Hematopoietic multipotent progenitor cell treated with erythropoietin and hydrocortisone succinate and interleukin-3 and kit ligand, for 15 days (in vitro differentiated cells): ENCODE data around the gene FOXE3.

Experiments used
- DNase-seq: peaks from one replicate; pipeline ENCODE4 v3.0.0-alpha.2; 2015; ENCODE audit warnings: low spot score

The FOXE3 gene

DNA sequence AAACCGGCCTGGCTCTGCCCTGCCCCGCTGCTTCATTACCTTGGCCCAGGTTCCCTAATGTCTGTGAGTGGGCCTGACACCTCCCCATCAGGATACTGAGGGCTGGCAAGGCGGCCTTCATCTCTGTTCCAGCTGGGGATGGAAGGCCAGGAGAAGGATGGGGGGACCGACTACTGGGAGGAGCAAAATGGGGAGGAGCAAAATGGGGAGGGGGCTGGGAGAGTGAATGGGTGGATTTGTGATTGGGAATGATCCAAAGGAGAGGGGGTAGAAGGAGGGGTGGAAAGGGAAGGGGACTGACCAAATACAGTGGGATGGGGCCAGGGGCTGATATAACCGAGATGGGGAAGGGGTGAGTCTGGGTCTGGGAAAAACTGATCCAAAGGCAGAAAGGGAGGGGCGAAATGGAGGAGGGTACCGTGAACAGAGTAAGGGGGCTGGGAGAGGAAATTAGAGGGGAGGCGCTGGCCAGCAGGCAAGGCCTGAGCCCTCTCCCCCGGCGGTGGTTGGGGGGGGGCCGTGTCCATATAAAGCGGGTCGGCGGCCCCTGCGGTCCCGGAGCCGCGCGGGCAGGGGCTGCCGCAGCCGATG is at the start of gene FOXE3:
FOXE3 (plus strand) TSS at position 558 of the 591 bp plus-strand sequence; CDS start at position 589, 31 bp downstream.
- no peak for DNase-seq

DNA sequence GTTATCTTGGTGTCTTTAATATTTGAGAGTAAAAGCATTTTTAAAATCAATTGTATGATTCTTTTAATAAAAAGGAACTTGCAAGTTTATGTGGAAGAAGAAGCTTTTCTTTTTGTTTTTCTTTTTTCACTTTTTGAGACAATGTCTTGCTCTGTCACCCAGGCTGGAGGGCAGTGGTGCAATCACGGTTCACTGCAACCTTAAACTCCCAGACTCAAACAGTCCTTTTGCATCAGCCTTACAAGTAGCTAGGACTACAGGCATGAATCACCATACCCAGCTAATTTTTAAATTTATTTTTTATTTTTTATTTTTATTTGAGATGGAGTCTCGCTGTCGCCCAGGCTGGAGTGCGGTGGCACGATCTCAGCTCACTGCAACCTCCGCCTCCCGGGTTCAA is 48.4 kb upstream of the FOXE3 start:
- DNase-seq, result no peak

DNA sequence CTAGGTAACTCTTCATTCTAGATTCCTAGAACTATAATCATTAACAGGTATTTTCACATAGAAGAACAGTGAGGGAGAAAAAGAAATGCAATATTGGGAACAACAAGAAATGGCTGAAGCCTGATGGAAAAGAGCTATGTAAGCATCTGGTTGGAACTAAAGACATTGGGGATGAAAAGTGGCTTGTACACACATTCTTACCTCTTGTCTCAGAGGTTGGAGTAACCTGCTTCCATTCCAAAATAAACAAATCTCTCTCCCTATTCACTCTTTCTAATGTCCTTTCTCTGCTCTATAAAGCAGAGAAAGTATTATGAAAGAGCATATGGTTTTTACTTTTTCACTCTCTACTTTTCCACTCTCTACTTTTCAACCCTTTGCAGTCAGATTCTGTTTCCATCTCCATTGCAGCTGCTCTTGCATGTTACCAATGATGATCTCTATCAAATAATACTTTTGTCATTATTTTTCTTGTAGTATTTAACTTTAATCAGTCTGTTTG is 45.0 kb upstream of the FOXE3 start:
- no peak for DNase-seq

DNA sequence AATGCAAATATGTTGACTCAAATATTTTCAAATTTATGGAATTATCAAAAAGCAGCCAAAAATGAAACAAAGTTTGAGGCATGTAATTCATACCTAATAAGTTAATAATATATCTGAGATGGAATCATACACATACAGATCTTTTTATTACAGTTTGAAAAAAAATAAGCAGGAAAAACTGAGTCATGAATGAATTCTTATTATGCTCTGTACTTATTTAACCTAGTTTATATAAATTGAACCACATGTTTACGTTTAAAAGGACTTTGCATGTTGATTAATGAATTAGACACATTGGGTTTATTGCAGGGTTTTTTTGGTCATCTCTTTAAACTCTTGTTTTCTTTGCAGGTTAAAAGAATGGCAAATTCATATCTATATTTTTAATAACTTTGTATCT is 41.6 kb upstream of the FOXE3 start:
- no peak for DNase-seq

DNA sequence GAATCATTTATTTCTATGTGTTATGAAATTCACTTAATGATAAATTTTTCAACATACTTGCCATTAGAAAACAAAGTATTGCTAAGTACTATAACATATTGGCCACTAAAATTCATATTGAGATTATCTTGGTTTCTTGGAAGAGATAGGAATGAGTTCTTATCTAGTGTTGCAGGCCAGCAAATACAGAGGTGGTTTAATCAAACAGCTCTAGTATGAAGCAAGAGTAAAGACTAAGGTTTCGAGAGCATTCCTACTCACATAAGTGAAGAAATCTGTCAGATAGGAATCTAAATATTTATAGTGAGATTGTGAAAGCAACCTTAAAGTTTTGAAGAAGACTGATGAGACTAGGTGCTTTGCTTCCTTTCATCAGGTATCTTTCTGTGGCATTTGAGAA is 37.9 kb upstream of the FOXE3 start:
- DNase-seq, result no peak

DNA sequence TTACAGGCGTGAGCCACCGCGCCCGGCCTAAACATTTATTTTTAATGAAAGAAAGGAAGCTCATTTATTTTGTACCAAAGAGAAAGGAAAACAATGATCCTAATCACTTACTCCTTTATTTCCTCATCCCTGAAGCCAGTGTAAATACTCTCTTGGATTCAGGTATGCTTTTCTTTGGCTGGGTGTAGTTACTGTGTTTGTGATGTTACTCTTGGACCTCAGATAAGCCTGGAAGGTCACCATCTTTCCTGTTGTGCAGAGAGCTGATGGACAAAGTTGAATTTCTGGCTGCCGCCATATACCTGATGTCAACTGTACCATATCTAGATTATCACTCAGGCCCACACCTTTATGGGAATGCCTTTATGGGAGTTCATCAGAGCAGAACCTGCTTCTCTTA is 35.4 kb upstream of the FOXE3 start:
- no peak for DNase-seq

DNA sequence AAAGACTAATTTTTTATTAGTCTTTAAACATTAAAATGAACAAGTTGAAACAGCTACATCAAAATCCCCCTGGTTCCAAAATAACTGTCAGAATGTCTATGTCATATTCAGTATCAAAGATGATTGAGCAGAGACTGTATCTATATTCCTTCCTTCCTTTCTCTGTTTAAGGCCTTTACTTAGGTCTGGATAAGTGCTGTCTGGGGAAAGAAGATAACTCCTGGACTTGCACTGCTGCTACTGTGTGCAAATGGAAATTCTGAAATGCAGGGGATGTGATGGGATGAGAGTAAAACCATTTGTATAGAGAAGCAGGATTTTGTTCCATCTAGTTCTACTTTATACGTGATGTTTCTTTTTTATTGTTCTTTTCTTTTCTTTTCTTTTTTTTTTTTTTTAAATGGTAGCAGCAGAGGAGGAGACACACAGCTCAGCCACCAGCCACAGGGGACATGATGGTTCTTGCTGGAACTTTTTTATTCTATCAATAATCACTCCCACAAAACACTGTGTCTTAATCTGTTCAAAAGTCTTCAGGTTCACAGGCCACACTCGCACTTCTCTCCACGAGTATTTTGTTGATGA is 33.6 kb upstream of the FOXE3 start:
- no peak for DNase-seq

DNA sequence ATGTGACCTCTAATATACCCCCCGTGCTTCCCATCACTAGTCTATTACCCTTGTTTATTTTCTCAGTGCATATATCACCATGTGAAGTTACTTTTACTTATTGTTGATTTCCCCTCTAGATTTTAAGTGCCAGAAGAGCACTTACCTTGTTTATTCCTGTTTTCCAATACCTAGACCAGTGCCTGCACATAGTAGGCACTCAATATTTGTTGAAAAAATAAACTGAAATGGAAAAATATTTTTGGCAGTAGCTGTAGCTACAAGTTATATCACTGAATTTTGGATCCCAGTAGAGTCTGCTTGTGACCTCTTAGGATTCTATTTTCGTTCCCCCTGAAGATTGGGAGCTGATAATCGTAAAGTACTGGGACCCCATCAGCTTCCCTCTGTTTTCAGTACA is 32.0 kb upstream of the FOXE3 start:
- no peak for DNase-seq

DNA sequence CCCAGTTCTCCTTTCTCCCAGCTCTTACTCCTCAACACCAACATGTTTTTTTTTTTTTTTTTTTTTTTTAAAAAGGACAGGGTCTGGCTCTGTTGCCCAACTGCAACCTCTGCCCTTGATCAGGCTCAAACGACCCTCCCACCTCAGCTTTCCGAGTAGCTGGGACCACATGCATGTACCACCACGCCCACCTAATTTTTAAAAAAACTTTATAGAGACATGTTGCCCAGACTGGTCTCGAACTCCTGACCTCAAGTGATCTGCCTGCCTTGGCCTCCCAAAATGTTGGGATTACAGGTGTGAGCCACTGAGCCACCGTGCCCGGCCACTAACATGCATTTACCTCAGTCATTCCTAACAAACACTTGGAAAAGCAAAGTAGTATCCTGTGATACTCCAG is 31.1 kb upstream of the FOXE3 start:
- no peak for DNase-seq

DNA sequence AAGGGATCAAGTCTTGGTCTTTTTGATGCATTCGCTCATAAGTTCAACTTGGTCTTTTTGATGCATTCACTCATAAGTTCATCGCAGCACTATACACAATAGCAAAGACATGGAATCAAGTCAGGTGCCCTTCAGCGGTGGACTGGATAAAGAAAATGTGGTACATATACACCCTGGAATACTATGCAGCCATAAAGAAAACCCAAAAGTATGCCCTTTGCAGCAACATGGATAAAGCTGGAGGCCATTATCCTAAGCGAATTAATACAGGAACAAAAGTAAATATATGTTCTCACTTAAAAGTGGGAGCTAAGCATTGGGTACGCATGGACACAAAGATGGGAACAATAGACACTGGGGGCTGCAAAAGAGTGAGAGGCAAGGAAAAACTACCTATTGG is 29.8 kb upstream of the FOXE3 start:
- no peak for DNase-seq

DNA sequence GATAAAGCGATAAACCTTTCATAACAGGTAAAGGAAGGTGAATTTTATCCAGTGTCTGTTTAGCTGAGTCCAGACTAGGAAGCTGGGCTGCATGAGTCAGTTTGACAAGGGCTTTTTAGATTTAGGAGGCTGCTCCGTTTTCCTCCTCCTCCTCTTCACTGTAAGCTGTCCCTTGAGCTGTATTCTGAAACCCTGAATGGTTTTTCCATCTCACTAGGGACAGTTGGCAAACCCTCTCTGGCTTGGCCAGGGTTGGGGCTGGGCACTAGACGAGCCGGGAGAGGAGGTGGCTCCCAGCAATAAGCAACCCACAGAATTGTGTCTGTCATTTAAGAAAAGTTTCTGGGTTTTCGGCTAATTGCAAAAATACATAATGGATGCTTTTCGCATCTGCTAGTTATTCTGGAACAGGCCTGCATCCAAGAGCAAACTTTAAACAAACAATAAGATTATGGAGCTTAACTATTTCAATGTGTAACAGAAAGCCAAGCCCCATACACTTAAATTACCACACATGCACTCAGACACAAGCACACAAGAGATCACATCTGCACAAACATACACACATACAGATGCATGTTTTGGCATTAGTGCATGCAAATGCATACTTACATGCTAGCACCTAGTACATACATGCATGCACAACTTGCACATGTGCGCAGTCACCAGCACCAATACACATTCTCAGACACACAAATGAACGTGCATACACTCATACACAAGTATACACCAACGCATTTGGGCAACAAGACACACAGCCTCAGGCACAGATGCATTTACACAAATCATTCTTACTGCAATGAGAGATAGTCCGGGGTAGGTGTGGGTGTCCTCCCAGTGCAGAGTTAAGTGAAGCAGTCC is 27.8 kb upstream of the FOXE3 start:
- DNase-seq, result no peak

DNA sequence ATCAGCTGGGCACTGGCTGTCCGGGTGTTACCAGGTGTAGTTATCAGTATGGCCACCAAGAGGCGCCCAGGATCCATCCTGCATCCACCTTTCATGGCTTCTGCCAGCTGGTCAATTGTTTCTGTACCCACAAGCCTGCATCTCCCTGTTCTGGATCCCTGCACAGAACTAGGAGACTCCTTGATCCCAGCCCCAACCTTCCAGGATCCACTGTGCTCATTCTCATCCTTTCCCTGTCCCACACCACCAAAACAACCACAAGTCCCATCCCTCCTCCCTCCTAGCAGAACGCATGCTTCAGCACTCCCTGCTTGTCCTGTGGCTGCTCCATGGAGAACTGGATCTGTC is 27.2 kb upstream of the FOXE3 start:
- DNase-seq, result peak; percentile 27

DNA sequence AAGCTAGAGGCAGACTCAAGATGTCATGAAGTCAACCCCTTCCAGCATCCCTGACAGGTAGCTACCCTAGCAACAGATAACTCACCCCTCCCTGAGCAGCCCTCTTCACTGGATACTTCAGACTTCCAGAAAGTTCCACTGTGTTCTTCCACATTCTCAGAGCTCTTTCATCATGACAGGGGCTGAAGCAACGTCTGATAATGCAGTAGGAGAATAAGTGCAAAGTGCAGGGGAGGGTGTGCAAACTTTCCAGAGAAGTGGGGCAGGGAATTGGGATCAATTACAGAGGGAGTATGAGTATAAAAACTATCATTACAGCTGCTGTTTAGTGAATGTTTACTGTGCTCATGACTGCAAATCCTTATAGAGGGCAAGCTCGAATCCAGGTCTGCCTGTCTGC is 26.4 kb upstream of the FOXE3 start:
- DNase-seq, result no peak

DNA sequence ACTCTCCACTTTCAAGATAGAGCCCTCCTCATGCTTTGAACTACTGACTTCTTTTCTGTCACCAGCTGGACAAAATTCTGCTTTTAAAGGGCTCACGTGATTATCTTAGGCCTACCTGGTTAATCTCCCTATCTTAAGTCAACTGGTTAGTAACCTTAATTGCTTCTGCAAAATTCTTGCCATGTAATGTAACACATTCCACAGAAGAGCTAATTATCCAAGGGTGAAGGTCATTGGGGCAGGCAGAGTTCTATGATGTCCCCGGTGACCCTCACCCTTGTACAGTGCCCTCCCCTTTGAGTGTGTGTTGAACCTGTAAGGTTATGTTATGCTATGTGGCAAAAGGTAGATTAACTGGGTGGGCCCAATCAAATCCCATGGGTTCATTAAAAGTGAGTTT is 25.2 kb upstream of the FOXE3 start:
- DNase-seq, result no peak

DNA sequence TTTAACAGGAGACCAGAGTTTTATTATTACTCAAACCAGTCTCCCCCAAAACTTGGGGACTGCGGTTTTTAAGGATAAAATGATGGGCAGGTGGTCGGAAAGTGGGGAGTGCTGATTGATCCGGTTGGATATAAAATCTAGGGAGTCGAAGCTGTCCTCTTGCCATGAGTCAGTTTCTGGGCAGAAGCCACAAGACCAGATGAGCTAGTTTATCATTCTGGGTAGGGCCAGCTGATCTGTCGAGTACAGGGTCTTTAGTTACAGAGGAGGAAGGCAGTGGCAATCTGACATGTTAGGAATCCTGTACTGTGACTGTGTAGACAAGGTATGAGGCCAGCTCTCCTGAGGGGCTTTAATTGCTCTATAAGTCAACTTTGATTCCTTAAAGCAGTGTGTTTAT is 22.9 kb upstream of the FOXE3 start:
- no peak for DNase-seq

DNA sequence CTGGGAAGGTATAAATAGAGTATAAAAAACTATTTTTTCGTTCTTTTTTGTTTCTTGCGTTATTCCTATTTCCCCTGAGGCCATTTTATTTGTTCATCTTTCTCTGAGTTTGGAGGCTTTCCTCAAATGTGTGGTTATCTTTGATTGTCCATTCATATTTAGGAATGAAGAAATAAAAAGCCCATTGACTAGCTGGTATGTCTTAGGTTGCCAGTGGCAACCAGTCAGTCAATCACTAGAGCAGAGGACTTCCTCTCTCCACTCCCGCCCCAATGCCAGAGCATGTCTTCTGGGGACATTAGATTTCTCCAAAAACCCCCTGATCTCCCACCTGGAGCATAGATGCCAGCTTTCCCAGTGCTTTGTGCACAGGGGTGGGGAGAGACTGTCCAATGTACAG is 20.7 kb upstream of the FOXE3 start:
- no peak for DNase-seq

DNA sequence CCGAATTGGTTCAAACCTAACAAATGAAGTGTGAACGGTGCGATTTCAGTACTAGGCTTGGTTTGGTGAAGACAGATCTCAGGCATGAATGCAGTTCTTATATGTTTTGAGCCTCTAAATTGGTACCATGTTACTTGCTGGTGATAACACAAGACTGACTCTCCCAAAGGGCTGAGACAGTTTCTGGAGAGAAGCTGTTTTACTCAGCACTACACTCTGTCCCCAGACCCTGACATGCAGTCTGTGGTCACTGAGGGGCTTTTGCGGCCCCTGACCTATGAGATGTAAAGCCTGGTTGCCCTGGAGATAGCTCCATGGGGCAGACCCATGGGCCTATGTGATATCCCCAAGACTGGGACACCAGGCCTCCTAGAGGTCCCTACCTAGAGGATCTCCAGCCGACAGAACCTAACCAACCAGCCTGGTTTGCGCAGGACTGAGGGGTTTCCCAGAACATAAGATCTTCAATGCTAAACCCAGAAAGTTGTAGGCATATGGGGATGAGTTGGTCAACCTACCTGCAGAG is 19.4 kb upstream of the FOXE3 start:
- no peak for DNase-seq

DNA sequence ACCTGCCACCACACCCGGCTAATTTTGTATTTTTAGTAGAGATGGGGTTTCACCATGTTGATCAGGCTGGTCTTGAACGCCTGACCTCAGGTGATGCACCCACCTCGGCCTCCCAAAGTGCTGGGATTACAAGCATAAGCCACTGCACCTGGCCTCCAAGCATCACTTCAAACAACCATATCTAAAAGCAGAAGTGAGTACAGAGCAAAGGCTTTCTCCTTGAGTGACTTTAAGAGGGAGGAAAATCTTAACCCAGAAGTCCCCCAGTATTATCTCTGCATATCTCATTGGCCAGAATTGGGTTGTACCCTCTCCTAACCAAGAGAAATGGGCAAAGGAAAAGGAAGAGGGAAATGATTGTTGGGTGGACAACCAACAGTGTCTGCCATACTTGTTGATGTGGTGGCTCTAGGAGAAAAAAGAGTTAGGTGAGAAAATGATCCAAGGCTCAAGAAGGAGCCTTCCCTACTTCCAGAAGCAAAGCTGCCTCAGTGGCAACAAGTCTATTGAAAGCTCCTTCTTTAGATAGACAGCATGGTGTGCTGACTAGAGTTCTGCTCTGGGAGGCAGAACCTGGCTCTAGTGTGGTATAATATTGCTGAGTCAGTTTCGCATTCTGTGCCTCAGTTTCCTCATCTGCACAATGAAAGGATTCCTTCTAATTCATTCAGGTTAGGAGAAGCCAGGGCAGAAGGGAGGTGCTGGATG is 16.8 kb upstream of the FOXE3 start:
- no peak for DNase-seq

DNA sequence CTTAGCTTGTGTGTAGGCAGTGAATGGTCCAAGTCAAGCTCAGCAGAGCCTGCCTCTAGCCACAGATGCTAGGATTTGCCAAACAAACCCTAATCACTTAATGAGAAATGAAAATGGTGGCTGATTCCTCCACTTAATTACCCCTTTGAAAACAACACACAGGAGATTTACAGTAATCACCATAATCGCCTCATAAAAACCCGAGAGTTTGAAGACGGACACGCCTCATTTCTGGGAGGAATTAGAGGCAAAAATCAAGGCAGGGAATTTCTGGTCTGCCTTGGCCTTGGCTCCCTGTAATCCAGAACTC is 16.3 kb upstream of the FOXE3 start:
- DNase-seq, result no peak

DNA sequence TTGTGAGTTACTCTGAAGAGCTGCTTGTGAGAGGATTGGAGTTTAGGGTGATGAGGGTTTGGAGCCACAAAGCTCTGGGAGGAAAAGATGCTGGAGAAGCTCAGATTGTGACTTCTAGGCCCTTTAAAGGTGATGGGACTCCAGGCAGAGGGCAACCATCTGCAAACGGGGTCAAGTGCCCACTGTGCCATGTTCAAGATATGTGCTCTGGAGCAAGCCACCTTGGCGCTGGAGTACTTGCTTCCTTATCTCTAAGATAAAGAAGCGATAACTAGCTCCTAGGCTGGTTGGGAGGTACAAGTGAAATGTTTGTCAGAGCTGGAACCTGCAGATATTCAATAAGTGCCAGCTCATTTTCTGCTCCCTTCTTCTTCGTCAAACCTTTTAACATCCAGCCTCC is 14.3 kb upstream of the FOXE3 start:
- DNase-seq, result no peak

DNA sequence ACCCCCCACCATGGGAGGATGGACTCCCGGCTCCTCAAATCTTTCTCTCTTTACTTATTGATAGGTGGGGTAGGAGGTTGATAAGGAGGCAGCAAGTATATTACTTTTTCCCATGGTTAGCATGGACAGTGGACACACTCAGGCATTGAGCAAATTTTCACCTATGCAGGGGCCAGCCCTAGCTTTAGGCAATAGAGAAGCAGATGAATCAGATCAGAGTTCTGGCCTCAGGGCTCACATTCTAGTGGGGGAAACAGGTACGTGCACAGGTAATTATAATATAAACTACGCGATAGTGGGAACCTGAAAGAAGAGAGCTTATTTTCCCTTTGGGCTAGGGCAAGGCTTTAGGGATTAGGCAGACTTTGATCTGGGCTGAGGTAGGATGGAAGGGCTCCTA is 13.5 kb upstream of the FOXE3 start:
- no peak for DNase-seq

DNA sequence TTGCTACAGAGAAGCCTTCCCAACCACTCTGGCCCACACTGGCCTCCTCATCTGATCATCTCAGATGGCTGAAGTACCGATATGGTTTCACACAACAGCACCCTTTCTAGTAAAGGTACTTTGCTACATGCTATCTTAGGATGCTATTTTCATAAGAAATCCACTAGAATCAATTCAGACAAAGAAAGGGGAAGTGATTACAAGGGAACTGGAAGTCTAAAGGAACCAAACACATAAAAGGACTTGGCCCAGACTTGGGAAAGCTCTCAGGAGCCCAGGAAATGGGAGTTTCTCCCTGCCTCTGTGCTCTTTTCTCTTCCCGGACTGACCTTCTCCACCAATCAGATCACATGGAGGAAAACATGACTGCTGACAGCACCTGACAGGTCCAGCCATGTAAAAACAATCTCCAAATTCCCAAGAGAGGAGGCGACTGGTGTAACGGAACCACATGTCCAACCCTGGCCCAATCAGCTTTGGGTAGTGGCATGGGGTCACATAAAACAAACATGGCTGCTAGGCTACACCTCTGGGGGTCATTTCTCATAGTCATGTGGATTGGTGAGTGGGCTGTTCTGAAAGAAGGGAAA is 12.7 kb upstream of the FOXE3 start:
- DNase-seq, result no peak
